ENCODE measurements around the gene PRKG1.

PRKG1 gene

DNA sequence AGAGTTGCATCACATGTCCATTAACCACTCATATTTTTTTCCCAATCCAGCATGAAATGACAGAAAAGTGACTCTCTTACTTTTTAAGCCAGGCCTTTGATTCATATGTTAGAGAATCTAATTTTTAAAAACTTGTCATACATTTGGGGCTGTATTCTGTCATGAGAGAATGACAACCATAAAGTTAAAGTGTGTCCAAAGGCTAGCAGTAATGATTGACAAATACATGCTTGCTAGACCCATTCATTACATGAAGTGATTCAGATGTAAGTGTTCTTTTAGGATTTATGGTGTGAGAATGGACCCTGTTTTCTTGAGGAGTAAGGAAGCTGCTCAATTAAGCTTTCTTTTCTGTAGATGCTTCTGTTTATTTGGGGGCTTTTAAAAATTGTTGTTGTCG is 549.7 kb downstream of the PRKG1 start:
- no peak for DNase-seq

DNA sequence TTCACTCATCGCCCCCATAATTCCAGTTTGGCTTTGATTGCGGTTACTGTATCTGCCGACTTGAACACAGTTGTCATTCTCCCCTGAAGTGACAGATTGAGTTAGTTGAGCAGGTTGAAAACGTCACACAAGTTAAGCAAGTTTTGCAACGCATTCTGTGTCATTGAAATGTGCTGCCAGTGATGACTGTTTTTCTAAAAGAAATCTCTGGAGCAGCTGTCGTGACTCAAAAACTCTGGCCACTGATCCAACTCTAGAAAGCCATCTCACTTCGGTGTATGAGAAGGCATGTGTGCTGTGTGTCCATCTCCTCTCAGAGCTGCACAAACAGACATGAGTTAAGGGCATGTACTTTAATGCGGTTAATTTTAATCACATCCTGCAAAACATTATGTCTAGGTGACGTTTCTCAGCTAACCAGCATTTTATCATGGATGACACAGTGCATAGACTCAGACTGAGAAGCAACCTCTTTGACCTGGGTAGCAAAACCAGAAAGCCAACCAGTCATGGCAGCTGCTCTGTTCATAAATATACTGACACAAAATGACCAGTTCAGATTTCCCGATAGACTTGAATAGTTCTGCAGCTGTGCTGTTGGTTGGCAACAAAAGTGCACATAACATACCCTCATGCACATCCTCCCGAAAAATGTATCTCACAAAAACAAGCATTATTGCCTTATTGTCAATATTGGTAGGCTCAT is 555.8 kb downstream of the PRKG1 start:
- no peak for DNase-seq

DNA sequence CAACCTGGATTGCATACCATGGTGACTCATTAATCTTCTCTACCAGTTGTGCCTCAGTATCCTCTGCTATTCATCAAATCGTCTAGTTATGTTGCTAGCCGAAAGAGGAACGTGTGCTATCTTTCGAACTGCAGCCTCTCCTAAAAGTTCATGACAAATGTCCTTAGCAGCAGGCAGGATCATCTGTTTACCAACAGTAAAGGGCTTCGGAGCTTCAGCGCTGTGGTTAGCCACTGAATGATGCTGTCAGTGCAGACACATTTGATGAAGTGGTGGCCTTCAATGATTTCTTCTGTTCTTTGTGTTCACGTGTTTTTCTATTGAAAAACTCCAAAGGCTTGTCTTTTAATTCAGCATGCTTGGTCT is 556.3 kb downstream of the PRKG1 start:
- DNase-seq = no peak

DNA sequence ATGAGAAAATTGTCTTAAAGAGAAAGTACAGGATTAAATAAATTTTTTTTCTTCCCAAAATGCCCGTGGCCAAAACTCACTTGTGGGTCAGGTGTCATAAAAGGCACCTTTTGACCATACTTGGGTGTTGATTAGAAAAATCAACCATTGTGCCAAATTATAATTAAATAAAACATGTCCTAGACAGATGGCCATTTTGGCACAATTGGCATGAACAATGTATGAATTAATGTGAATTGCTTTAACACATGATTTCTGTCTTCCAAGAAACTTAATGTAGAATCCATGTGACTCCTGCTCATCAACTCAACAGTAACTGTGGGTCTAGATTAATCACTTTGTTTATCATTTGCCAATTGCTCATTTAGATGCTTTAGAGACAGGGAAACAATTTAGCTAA is 561.1 kb downstream of the PRKG1 start:
- no peak for DNase-seq

DNA sequence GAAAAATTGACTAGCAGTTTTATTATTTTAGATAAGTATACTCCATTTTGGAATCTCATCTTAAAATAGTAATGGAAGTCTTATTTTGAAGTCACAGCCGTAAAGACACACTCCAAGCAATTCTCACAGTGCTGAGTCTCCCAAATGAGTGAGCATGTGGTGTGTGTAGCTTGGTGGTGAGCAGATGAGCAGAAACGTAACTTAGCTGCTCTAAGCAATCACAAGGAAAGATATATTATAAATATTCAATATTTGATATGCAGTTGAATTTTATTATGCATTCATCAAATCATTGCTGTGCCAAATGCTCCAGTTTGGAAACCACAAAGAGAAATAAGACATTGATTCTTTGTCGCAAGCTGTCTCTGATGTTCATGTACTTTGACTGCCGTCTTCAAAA is 563.9 kb downstream of the PRKG1 start:
- no peak for DNase-seq

DNA sequence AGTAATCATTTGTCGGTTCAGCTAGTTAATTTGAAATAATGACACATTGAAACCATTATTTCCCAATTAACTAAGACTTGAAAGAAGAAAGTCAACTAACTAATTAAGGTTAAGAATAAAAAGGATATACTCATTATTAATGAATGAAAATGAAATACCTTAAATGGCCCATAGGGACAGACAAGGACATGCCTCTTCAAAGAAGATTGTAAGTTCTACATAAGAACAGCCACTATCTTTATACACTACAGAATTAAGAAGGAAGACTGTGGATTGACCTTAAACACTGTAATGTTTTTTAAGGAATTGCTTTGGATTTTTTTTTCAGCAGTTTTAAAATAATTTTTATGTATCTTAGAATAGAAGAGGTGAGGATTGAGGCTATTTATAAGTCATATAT is 564.5 kb downstream of the PRKG1 start:
- no peak for DNase-seq

DNA sequence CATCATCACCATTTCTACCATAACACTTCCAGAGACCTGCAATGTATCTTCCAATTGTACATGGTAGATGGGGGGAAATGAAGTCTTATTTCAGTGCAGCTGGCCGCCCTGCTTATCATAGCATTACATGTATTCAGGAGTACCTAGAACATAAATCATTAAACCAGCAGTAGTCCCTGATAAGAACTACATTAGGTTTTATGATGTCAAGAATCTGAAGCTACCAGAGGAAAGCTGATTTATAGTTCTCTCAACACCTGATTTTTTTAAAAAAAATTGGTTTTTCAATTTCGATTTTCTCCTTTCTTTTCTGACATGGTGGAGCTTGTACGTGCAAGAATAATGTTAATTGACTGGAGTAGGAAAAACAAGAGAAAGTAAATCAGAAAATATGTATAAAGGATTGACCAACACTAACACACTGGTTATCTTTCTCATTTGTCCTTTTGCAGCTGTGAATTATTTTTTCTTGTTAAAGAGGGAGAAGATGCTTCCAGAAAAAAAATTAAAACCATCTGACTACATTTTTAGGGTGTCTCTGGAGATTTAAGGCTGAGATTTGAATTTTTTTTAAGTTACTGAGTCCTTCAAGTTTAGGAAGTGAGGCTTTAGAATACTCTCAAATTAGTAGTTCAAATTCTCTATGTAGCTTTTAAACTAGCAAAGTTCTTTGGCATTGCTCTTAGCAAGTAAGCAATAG is 566.0 kb downstream of the PRKG1 start:
- DNase-seq = no peak

DNA sequence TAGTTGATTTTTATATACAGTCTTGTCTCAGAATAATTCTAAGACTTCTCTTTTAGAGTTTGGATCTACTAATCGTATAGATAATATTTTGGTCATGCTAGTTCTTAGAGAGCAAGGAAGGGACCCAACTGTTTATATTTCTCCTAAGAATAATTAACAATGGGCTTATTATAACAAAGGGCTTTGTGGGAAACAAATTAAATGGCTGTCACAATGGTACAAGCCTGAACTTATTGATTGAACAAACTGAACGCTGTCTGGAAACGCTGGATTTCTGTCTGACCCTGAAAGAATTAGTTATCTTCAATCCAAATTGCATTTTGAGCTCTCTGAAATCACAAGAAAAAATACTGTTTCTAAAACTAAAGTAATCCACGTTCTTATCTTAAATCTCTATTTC is 568.3 kb downstream of the PRKG1 start:
- DNase-seq = no peak

DNA sequence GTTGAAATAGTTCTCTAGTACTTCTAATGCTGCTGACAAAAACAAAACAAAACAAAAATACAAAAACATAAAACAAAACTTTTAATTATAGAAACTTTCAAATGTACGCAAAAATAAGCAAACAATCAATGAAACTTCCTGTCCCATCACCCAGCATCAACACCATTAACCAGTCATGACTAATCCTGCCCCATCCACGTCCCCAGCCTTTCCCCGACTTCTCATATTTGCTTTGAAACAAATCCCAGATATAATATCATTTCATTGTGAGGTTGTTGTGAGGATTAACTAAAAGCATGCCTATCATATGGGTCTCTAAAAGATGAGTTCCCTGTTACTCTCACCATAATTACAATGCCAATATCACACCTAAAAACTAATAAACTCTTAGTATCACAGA is 569.4 kb downstream of the PRKG1 start:
- no peak for DNase-seq

DNA sequence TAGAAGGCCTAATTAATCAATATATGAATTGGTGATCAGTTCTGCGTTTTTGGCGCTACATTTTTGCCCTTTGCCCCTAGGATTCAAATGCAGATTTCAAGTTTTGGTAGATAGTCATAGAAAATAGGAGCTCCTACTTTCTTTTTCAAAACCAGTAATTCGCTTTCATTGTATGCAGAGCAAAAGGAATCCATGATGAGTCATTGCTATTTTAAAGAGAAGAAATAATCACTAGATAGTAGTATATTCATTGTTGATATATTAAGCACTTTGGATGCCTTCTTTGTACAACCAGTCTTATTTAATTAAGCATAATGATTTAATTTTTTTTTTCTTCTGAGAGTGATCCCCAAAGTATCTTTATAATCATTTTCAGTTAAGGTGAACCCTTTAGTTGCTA is 574.8 kb downstream of the PRKG1 start:
- no peak for DNase-seq

DNA sequence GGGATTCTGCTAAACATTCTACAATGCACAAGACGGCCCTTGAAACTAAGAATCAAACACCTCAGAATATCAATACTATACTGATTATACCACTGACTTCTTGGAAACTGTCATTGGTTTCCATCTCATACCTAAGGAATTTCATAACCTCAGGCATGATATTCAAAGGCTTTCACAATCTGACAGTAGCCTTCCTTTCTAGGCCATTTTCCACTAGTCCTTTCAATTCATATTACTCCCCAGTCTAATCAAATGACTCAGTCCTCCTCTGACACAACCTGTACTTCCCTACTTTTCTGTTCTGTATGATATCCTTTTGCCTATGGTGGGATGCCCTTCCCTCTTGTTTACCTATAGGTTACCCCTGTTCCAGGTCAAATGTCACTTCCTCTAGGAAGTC is 576.8 kb downstream of the PRKG1 start:
- DNase-seq = no peak

DNA sequence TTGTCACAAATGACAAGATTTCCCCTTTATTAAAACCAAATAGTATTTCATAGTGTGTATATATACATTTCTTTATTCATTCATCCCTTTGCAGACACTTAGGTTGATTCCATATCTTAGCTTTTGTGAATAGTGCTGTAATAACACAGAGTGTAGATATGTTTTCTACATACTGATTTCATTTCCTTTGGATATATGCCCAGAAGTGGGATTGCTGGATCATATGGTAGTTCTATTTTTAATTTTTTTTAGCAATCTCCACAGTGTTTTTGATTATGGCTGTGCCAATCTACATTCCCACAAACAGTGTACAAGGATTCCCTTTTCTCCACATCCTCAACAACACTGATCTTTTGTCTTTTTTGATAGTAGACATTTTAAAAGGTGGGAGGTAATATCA is 578.7 kb downstream of the PRKG1 start:
- DNase-seq = no peak

DNA sequence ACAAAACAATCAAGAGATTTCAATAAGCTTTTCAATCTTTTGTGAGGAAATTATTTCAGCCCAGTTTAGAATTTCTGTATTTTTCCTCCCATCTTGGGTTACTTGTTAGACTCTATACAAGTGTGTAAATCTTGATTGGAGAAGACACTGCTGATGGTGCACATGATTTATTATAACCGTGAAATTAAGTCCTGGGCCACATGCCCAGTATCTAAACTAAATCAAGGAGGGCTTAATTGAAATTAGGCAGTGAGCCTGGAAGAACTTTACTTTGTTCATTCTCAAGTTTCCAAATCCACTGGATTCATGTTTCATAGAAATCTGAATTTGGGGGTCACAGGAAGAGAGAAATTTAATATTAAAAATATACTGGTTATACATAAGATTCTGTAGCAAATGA is 580.6 kb downstream of the PRKG1 start:
- DNase-seq = no peak

DNA sequence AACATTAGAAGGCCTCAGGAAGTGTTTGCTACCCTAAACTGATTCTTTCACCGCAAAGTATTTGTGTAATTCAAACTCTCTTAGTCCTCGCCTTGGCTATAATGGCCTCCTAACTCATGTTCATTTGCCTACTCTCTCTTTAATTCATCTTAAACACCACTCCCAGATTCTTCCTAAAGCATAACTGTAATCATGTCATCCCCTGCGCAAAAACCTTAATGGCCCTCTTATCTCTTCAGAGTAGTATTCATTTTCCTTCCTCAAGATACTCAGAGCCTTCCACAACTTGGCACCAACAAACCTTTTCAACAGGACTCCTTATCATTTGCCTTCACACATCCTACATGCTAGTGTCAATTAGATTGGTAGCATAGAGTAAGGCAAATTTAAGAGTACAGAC is 582.2 kb downstream of the PRKG1 start:
- DNase-seq = no peak

DNA sequence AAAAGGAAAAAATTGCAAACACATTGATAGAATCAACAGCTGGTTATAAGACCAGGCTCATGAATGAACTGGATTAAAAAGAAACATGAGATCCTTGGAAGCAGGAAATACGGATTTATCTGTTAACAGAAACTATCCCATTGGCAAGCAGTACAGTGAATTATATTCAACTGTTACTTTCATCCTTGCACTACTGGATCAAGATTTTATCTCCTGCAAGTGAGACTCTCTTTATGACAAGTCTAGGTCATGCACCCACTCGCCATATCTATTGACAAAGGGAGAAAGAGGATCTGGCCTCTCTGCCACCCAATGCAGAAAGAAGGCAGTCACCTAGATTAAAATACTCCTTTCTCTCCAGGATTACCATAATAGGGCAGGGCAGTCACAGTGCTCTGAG is 583.7 kb downstream of the PRKG1 start:
- no peak for DNase-seq

DNA sequence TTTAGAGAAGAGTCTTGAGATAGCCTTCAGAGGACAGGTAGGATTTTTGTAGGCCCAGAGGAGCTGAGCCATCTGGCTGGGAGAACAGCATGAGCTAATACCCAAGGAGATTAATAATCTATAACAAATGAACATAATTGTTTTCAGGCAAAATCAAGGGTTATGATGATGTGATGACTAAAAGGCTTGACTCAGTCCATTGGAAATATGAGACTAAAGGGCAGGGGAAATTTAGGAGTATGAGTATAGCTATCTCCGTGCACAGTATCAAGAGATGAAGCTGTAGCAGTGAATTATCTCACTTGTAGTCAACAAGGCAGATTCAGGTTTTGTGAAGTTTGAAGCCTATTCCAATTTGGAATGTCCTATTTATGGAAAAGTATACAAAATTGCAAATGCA is 585.1 kb downstream of the PRKG1 start:
- no peak for DNase-seq

DNA sequence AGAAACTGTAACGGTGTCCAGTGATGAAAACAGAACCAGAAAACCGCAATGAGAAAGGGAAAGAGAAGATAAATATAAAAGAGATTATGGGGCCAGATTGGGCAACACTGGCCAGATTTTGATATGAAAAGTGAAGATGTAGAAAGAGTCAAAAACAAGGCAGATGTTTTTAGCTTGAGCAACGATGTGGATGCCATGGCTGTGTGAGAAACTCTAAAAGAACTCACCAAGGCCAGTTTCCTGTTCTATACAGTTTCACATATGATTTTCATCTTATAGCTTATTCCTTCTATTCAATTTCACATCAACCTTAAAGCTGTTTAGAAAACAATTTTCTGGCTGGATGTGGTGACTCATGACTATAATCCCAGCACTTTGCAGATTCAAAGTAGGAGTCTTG is 588.8 kb downstream of the PRKG1 start:
- no peak for DNase-seq

DNA sequence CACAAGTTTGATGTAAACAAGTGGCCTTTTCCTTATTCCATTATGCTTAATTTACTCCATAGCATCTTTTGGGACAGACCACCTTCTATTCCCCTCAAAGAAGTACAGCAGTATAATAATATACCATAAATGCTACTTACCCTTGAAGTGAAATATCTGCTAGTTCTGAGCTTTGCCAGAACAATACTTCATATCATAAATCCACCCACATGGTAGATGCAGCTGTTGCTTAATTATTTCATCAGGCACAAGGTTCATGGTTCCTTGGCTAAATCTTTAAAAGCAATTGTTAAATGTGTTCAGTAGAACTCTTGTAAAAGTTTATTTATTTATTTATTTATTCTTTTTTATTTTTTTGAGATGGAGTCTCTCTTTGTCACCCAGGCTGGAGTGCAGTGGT is 592.2 kb downstream of the PRKG1 start:
- DNase-seq = no peak

DNA sequence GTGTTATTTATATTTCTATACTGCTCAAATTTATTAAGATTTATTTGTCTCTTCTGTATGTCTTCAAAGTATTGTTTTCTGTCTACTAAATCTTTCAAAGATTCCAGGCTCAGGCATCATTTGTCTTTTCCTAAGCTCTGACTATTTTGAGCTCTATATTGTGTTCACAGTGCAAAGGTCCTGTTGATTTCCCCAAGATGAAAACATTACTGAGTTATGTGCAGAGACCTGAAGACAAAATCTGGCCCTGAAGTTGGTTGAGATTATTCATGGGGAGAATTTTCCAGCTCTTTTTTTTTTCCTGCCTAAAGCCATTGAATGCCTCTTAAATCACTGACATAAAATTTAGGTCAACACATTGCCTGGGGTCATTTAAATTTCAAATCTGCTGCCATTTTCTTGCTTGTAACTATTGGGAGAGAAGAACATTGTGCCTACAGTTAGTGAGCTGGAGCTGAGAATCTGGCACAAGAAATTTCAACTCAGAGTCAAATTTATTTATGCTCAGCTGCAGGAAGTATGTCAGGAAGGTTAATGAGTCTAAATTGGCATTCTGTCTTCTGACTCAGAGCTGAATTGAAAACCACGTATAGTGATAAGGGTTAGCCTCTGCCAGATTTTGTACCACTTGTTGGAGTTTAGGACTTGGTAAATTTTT is 593.5 kb downstream of the PRKG1 start:
- DNase-seq = no peak

DNA sequence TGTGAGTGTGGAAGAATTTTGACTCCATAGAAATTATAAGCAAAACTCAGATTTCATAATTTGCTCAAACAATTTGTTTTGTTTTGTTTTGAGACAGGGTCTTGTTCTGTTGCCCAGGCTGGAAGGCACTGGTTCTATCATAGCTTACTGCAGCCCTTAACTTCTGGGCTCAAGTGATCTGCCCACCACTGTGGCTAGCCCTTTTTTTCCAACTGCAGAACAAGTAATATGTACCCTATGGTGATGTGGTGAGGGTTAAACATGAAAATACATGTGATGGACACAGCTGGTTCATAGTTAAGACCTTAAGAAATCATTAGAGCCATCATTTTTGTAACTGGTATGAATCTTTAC is 594.0 kb downstream of the PRKG1 start:
- no peak for DNase-seq

DNA sequence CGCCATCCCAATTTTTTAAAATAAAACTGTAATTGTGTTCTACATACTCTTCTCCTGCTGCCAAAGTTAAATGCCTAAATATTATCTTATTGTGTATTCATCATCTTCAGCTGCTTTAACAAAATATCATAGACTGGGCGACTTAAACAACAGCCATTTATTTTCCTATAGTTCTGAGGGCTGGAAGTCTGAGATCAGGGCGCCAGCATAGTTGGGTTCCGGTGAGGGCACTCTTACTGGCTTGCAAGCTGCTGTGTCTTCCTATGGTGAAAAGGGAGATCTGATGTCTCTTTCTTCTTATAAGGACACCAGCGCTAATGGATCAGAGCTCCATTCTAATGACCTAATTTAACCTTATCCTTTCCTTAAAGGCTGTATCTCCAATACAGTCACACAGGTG is 594.8 kb downstream of the PRKG1 start:
- DNase-seq = no peak

DNA sequence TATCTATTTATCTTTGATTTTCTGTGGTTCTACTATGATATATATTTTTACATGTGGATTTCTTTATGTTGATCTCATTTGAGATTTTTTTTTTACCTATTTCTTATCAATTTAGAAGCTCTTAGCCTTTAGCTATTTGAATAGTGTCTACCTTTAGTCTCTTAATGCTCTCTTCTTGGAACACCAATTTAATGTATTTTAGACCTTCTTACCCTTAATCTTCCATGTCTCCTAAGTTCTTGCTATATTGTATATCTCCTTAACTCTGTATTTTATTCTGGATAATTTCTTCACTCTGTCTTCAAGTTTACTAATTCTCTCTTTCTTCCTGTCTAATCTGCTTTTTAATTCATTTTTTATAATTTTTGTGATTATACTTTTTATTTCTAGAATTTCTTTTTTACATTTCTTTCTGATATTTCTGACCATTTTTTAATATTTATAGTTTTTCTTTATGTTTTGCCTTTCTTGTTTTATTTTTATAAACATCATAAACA is 597.8 kb downstream of the PRKG1 start:
- no peak for DNase-seq

DNA sequence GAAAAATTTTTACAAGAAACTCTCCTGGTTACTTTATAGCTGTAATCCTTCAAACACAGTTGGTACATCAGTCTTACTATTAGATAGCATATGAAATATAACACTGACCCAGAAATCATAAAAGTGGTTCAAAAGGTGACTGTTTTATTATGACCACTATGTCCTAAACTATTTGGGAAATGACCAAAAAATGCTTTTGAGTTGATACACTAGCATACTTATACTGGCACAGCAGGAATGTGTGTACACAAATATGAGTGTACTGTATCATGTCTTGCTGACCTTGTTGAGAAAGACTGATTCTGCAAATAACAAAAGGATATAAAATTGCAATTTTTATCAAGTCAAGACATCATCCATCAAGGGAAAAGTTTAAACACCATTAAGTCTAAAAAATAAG is 600.8 kb downstream of the PRKG1 start:
- DNase-seq = no peak

DNA sequence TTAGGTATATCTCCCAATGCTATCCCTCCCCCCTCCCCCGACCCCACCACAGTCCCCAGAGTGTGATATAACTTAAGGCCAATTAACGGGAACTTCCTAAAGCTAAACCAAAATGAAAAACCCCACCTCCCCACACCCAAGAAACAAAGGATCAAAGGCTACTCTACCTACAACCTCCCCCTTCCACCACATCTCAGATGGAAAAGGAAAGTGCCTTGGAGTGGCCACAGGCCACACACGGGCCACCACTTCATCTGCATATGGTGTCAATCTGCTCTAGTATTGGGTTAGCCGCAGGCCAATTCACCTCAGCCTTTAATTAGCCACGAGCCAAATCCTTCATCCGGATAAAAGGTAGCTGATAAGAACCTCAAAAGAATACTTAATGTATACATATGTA is 605.6 kb downstream of the PRKG1 start:
- no peak for DNase-seq
